ENCODE results near the gene ZC3H7B. TPM values are rescaled to one million over a fixed set of nuclear protein-coding genes. Genes with fewer than 3 reads are reported as not detected.

ZC3H7B gene
- total RNA-seq, 2 donors from 2014 or later = 41.2 to 41.7 TPM

- peaks cover 6% of the 10 kb centered on the region for H3K36me3 ChIP-seq
These were observed 81.8 kb downstream of the ZC3H7B start for GRCh38 chr22:41383085-41383484.

GRCh38 chr22:41384128-41384527, 82.8 kb downstream of the ZC3H7B start:
- Histone ChIP-seq H3K9me3 (no peaks in the 10 kb centered on the region), H3K4me3 (no peak overlapping the region), H3K27ac (peak overlapping the region in 1 of 2 donors; percentile 92), H3K36me3 (peaks cover 14% of the 10 kb centered on the region), H3K27me3 (replicated peaks; ENCODE audit: insufficient read depth) (no peaks in the 10 kb centered on the region), H3K4me1 (ENCODE audit: control insufficient read depth in 1 of 2, low read depth in 2 of 2) (peaks cover 13 to 18% of the 10 kb centered on the region in 2 donors)
- ATAC-seq (ENCODE audit: insufficient number of reproducible peaks, low FRiP score, low read depth) (no peak), DNase-seq (ENCODE audit: low spot score) (no peak)
- no peak for TF ChIP-seq CTCF (IDR thresholded peaks at IDR 0.05)

More at GRCh38 chr22:41383085-41383484, 81.8 kb downstream of the ZC3H7B start:
- H3K27me3 ChIP-seq (replicated peaks; ENCODE audit: insufficient read depth) = no peaks in the 10 kb centered on the region
- H3K9me3 ChIP-seq = no peaks in the 10 kb centered on the region
- H3K4me1 ChIP-seq (ENCODE audit: control insufficient read depth in 1 of 2, low read depth in 2 of 2) = peaks cover 13 to 18% of the 10 kb centered on the region in 2 donors
- H3K27ac ChIP-seq = peak overlapping the region; percentile 92 to 98
- no peak for TF ChIP-seq CTCF (IDR thresholded peaks at IDR 0.05)
- ATAC-seq (ENCODE audit: insufficient number of reproducible peaks, low FRiP score, low read depth) (no peak), DNase-seq (ENCODE audit: low spot score) (no peak)
- H3K4me3 ChIP-seq = peak overlapping the region; percentile 97

DNA sequence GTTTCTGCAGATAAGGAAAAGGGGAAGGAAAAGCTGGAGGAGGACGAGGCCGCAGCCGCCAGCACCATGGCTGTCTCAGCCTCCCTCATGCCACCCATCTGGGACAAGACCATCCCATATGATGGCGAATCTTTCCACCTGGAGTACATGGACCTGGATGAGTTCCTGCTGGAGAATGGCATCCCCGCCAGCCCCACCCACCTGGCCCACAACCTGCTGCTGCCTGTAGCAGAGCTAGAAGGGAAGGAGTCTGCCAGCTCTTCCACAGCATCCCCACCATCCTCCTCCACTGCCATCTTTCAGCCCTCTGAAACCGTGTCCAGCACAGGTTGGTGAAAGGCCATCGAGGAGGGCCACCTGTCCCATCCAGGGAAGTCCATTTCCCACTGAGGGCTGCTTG, 86.0 kb downstream of the ZC3H7B start:
- DNase-seq (ENCODE audit: low spot score) (no peak), ATAC-seq (ENCODE audit: insufficient number of reproducible peaks, low FRiP score, low read depth) (no peak)
- Histone ChIP-seq H3K27me3 (replicated peaks; ENCODE audit: insufficient read depth) (no peaks in the 10 kb centered on the region), H3K4me1 (ENCODE audit: control insufficient read depth in 1 of 2, low read depth in 2 of 2) (peaks cover 6 to 9% of the 10 kb centered on the region in 2 donors), H3K36me3 (peaks cover 36% of the 10 kb centered on the region), H3K27ac (no peak overlapping the region), H3K4me3 (no peak overlapping the region), H3K9me3 (no peaks in the 10 kb centered on the region)
- TF ChIP-seq CTCF (IDR thresholded peaks at IDR 0.05) = no peak

DNA sequence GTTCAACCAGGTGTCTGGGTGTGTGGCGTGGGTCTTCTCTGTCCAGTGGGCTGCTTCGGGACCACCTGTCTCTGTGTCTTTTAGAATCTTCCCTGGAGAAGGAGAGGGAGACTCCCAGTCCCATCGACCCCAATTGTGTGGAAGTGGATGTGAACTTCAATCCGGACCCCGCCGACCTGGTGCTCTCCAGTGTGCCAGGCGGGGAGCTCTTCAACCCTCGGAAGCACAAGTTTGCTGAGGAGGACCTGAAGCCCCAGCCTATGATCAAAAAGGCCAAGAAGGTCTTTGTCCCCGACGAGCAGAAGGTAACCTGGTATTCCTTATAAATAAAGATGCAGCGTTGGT, 92.7 kb downstream of the ZC3H7B start:
- Histone ChIP-seq H3K4me3 (peak overlapping the region; percentile 12), H3K36me3 (peaks cover 71% of the 10 kb centered on the region), H3K27me3 (replicated peaks; ENCODE audit: insufficient read depth) (no peaks in the 10 kb centered on the region), H3K4me1 (ENCODE audit: control insufficient read depth in 1 of 2, low read depth in 2 of 2) (peaks cover 17 to 29% of the 10 kb centered on the region in 2 donors), H3K9me3 (no peaks in the 10 kb centered on the region), H3K27ac (peak overlapping the region; percentile 82 to 88)
- no peak for DNase-seq (ENCODE audit: low spot score)
- no peak for ATAC-seq (ENCODE audit: insufficient number of reproducible peaks, low FRiP score, low read depth)
- TF ChIP-seq CTCF (IDR thresholded peaks at IDR 0.05) = no peak

- no peak for ATAC-seq (ENCODE audit: insufficient number of reproducible peaks, low FRiP score, low read depth)
- H3K4me1 ChIP-seq (ENCODE audit: control insufficient read depth in 1 of 2, low read depth in 2 of 2) = peaks cover 17 to 29% of the 10 kb centered on the region in 2 donors
- no peaks in the 10 kb centered on the region for H3K9me3 ChIP-seq
- no peak for TF ChIP-seq CTCF (IDR thresholded peaks at IDR 0.05)
- DNase-seq (ENCODE audit: low spot score) = no peak
- H3K27ac ChIP-seq = no peak overlapping the region
- H3K4me3 ChIP-seq = no peak overlapping the region
- H3K27me3 ChIP-seq (replicated peaks; ENCODE audit: insufficient read depth) = no peaks in the 10 kb centered on the region
- H3K36me3 ChIP-seq = peaks cover 57% of the 10 kb centered on the region
These were observed 94.4 kb downstream of the ZC3H7B start for GRCh38 chr22:41395531-41396240.
